Activated T-cell treated with anti-CD3 and anti-CD28 coated beads, Interleukin-2, amount 50 U/mL, for 4 hours (primary cell): Measurements from ENCODE around the gene PLEKHA7. TPM values are rescaled to one million over a fixed set of nuclear protein-coding genes. Genes with fewer than 3 reads are reported as not detected.

Experiments
- ATAC-seq, 2 donors: fragments of 200-7000 bp; cut with Tn5 transposase; one replicate each; pipeline ENCODE4 v1.10.0; 2021
- DNase-seq: peaks from one replicate; pipeline ENCODE4 v3.0.0-alpha.2; 2020
- H3K27me3 Mint-ChIP-seq: one replicate; pipeline ENCODE4 v1.8.0; 2021; ENCODE audit warnings: low read depth, mixed read lengths
- H3K36me3 Mint-ChIP-seq: one replicate; pipeline ENCODE4 v1.8.0; 2022; ENCODE audit warnings: mixed read lengths; ENCODE audit not compliant: insufficient read depth
- H3K4me1 Mint-ChIP-seq: one replicate; pipeline ENCODE4 v1.8.0; 2021; ENCODE audit warnings: low read depth, mixed read lengths
- H3K4me3 Mint-ChIP-seq: one replicate; pipeline ENCODE4 v1.8.0; 2021; ENCODE audit warnings: mild to moderate bottlenecking, moderate library complexity, mixed read lengths
- H3K9me3 Mint-ChIP-seq: one replicate; pipeline ENCODE4 v1.8.0; 2021; ENCODE audit warnings: mixed read lengths
- total RNA-seq, 3 donors: library from RNA; stranded (reverse); gene quantifications; one replicate each; pipeline ENCODE4 v1.2.1, GENCODE V29; 2021

Gene PLEKHA7
- total RNA-seq, 3 donors from 2014 or later: 2.7 to 3.4 (median 2.7) TPM

- no peaks in the 10 kb centered on the region for H3K27me3 Mint-ChIP-seq
- no peaks in the 10 kb centered on the region for H3K36me3 Mint-ChIP-seq
- H3K4me3 Mint-ChIP-seq: no peak overlapping the region
- no peaks in the 10 kb centered on the region for H3K4me1 Mint-ChIP-seq
- DNase-seq (no peak), ATAC-seq (no peak)
- no peaks in the 10 kb centered on the region for H3K9me3 Mint-ChIP-seq
Observed at GRCh38 chr11:16777613-16777975, 236.6 kb downstream of the PLEKHA7 start.

- Mint-ChIP-seq H3K36me3 (no peaks in the 10 kb centered on the region), H3K27me3 (no peaks in the 10 kb centered on the region), H3K4me1 (no peaks in the 10 kb centered on the region), H3K4me3 (no peak overlapping the region), H3K9me3 (no peaks in the 10 kb centered on the region)
- no peak for DNase-seq
- no peak for ATAC-seq
Observed at GRCh38 chr11:16776711-16777612, 237.3 kb downstream of the PLEKHA7 start.

DNA sequence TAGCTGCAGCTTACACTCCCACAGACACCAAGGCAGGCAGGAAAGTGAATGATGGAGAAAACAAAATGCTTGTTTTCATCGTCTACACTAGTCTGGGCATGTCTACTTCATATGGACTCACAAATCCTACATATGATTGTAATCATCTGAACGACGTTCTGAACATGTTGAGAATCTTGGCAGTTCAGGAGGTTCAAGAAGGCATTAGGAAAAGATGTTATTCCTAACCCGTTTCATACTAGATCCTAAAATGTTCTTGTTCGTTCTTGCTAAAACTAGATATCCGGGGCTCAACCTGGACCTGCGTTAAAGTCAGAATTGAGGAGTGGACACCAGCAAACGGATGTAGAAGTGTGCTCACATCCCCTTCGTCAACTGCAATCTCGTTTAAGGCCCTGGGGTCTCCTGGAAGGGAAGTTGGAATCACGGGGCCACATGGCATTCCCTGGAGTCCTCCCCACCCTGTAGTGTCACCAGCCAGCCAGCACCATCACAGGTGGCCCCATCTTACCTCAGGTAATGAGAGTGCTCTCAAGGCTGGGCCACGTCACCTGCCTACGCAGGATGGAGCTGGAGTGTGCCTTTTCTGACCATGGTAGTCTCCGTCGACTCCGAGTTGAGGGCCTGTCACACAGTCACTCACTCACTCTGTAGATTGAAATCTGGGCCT, 238.5 kb downstream of the PLEKHA7 start:
- H3K4me1 Mint-ChIP-seq: no peaks in the 10 kb centered on the region
- no peak overlapping the region for H3K4me3 Mint-ChIP-seq
- no peak for DNase-seq
- H3K36me3 Mint-ChIP-seq: no peaks in the 10 kb centered on the region
- H3K9me3 Mint-ChIP-seq: no peaks in the 10 kb centered on the region
- H3K27me3 Mint-ChIP-seq: no peaks in the 10 kb centered on the region
- no peak for ATAC-seq

- DNase-seq (no peak), ATAC-seq (no peak)
- H3K9me3 Mint-ChIP-seq: no peaks in the 10 kb centered on the region
- no peaks in the 10 kb centered on the region for H3K36me3 Mint-ChIP-seq
- no peaks in the 10 kb centered on the region for H3K27me3 Mint-ChIP-seq
- H3K4me3 Mint-ChIP-seq: no peak overlapping the region
- no peaks in the 10 kb centered on the region for H3K4me1 Mint-ChIP-seq
Observed at GRCh38 chr11:16774936-16775613, 239.1 kb downstream of the PLEKHA7 start.

- DNase-seq: no peak
- Mint-ChIP-seq H3K9me3 (no peaks in the 10 kb centered on the region), H3K27me3 (no peaks in the 10 kb centered on the region), H3K4me3 (no peak overlapping the region), H3K36me3 (no peaks in the 10 kb centered on the region), H3K4me1 (no peaks in the 10 kb centered on the region)
- ATAC-seq: no peak
Observed at GRCh38 chr11:16773981-16774935, 240.0 kb downstream of the PLEKHA7 start.

DNA sequence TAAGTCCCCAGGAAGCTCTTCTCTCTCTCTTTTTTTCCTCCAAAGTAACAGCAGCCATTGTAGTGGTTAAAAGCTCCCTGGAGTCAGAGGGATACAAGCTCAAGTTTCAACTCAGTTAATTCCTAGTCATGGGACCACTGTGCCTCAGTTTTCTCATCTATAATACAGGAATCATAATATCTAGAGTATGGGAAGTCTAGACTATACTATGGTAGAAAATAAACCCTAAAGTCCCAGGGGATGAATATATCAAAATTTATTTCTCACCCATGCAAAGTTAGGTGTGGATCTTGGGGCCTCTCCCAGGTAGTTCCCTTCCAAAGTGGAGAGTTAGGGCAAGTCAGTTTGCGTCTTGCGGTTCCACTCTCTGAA, 242.1 kb downstream of the PLEKHA7 start:
- ATAC-seq: no peak
- no peaks in the 10 kb centered on the region for H3K4me1 Mint-ChIP-seq

DNA sequence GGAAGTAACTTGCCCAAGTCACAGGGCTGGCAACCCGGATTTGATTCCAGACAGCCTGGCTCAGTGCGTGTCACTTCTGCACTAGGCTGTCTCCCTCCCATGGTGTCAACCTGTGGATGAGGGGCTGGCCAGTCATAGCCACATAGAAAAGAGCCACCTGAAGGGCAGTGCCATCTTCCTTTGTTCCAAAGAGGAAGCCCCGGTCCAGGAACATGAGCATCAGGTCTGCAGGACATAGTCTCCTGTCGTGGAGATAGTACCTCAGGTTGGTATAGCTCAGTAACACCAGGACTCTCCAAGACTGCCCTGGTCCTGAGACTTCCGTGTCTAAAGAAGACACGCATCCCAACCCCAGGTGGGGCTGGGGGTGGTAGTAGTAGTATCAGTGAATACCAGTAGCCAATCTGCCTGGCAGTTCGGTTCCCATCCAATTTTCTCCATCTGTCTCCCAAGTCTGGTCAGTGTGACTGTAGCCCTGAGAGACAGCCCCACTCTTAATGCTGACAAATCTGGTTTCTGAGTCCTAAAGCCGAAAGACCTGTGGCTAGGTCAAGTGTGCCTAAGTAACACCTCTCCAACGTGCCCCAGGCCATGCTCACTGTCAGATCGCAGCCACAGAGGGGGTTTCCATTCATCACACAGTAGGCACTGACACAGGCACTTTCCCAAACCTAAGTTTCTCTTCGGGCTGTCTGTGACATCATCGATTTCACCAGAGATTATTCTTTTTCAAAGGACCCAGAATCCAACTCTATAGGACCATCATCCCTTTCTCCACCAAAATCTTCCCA, 242.7 kb downstream of the PLEKHA7 start:
- Mint-ChIP-seq H3K9me3 (no peaks in the 10 kb centered on the region), H3K27me3 (peaks cover 3% of the 10 kb centered on the region), H3K4me1 (no peaks in the 10 kb centered on the region), H3K36me3 (no peaks in the 10 kb centered on the region), H3K4me3 (no peak overlapping the region)
- DNase-seq (no peak), ATAC-seq (no peak)

More for the DNA sequence above, 242.1 kb downstream of the PLEKHA7 start:
- H3K36me3 Mint-ChIP-seq: no peaks in the 10 kb centered on the region
- no peaks in the 10 kb centered on the region for H3K9me3 Mint-ChIP-seq
- DNase-seq: no peak
- H3K27me3 Mint-ChIP-seq: peaks cover 3% of the 10 kb centered on the region
- H3K4me3 Mint-ChIP-seq: no peak overlapping the region

GRCh38 chr11:16770016-16770415, 244.2 kb downstream of the PLEKHA7 start:
- Mint-ChIP-seq H3K9me3 (no peaks in the 10 kb centered on the region), H3K36me3 (no peaks in the 10 kb centered on the region), H3K4me1 (no peaks in the 10 kb centered on the region), H3K27me3 (peaks cover 6% of the 10 kb centered on the region), H3K4me3 (no peak overlapping the region)
- ATAC-seq (no peak), DNase-seq (no peak)

GRCh38 chr11:16769386-16769785, 244.8 kb downstream of the PLEKHA7 start:
- H3K9me3 Mint-ChIP-seq: no peaks in the 10 kb centered on the region
- no peaks in the 10 kb centered on the region for H3K36me3 Mint-ChIP-seq
- H3K4me1 Mint-ChIP-seq: no peaks in the 10 kb centered on the region
- peaks cover 6% of the 10 kb centered on the region for H3K27me3 Mint-ChIP-seq
- no peak for DNase-seq
- no peak for ATAC-seq
- no peak overlapping the region for H3K4me3 Mint-ChIP-seq

- ATAC-seq (no peak), DNase-seq (no peak)
- no peak overlapping the region for H3K4me3 Mint-ChIP-seq
- H3K36me3 Mint-ChIP-seq: no peaks in the 10 kb centered on the region
- H3K4me1 Mint-ChIP-seq: no peaks in the 10 kb centered on the region
- no peaks in the 10 kb centered on the region for H3K9me3 Mint-ChIP-seq
- H3K27me3 Mint-ChIP-seq: peaks cover 6% of the 10 kb centered on the region
Observed at GRCh38 chr11:16767957-16768356, 246.3 kb downstream of the PLEKHA7 start.

DNA sequence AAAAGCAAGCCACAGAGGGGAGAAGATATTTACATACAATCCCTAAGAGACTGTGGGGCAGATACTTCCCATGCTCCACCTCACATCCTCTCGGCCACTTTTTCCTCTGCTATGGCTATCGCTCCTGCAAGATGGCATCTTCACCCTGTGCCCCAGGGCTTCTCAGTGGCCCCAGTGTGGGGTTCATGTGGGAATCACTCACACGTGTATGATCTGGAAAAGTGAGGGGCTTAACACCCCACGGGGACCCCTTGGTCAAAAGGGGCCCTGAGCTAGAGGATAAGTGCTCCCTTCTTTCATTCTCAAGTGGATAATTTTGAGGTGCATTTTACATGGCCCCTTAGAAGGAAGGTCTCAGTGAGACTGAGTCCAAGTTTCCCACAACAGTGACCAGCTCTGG, 247.1 kb downstream of the PLEKHA7 start:
- Mint-ChIP-seq H3K27me3 (peaks cover 6% of the 10 kb centered on the region), H3K4me1 (no peaks in the 10 kb centered on the region), H3K9me3 (no peaks in the 10 kb centered on the region), H3K4me3 (no peak overlapping the region), H3K36me3 (no peaks in the 10 kb centered on the region)
- no peak for ATAC-seq
- DNase-seq: no peak

DNA sequence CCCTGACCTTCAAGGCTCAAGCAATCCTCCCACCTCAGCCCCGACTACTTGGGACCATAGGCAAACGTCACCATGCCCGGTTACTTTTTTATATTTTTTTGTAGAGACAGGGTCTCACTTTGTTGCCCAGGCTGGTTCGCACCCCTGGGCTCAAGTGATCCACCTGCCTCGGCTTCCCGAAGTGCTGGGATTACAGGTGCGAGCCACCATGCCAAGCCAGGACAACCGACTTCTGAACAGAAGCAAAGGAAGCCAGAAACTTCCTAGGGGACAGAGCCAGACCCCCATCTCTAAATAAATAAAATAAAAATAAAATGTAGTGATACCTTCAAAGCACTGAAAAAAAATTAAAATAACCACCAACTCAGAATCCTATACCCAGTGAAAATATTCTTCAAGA, 249.3 kb downstream of the PLEKHA7 start:
- ATAC-seq: no peak
- no peaks in the 10 kb centered on the region for H3K9me3 Mint-ChIP-seq
- DNase-seq: no peak

DNA sequence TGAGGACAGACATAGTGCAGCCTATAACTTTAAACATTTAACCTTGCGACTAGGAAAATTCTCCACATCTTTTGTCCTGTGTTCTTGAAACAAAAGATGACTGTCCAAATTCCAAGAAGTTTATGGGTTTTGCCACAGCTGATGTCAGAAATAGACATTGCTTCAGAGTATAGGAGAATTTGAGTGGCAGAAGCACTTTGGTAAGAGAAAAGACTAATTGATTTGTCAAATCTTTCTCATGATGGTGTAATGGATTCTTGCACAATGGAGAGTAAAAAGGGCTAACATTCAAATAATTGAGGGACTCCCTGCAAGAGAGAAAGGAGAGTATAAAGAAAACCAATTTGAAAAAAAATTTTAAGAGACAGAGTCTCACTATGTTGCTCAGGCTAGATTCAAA, 250.5 kb downstream of the PLEKHA7 start:
- ATAC-seq (no peak), DNase-seq (no peak)
- Mint-ChIP-seq H3K4me1 (peaks cover 14% of the 10 kb centered on the region), H3K36me3 (peaks cover 9% of the 10 kb centered on the region), H3K4me3 (no peak overlapping the region), H3K27me3 (peaks cover 6% of the 10 kb centered on the region), H3K9me3 (no peaks in the 10 kb centered on the region)

More for the DNA sequence above, 249.3 kb downstream of the PLEKHA7 start:
- Mint-ChIP-seq H3K4me1 (peaks cover 4% of the 10 kb centered on the region), H3K27me3 (peaks cover 6% of the 10 kb centered on the region), H3K36me3 (peaks cover 1% of the 10 kb centered on the region), H3K4me3 (no peak overlapping the region)
